Middle frontal gyrus (tissue), 1 donor: ENCODE data around the gene ZWINT.

Experiments used
- DNase-seq: peaks from one replicate; pipeline ENCODE4 v3.0.0-alpha.2; 2015; ENCODE audit warnings: low spot score; ENCODE audit errors: extremely low spot score

The ZWINT gene

GRCh38 chr10:56360967-56361612 lies at the start of gene ZWINT:
ZWINT (minus strand) TSS chr10:56361259; CDS start chr10:56361236, 23 bp downstream.
- DNase-seq, result peak; percentile 94

GRCh38 chr10:56383806-56384205 lies 22.7 kb upstream of the ZWINT start:
- no peak for DNase-seq

GRCh38 chr10:56370217-56371113 lies 9.4 kb upstream of the ZWINT start:
- no peak for DNase-seq

- DNase-seq, result no peak
Observed at GRCh38 chr10:56360583-56360966, 484 bp downstream of the ZWINT start.

- DNase-seq, result no peak
Observed at GRCh38 chr10:56359837-56360236, 1.2 kb downstream of the ZWINT start.

GRCh38 chr10:56357018-56357417 lies 4.0 kb downstream of the ZWINT start:
- no peak for DNase-seq

- no peak for DNase-seq
Observed at GRCh38 chr10:56351909-56352630, 9.0 kb downstream of the ZWINT start.

- DNase-seq, result no peak
Observed at GRCh38 chr10:56349611-56350010, 11.4 kb downstream of the ZWINT start.

GRCh38 chr10:56348101-56348500 lies 13.0 kb downstream of the ZWINT start:
- no peak for DNase-seq

- DNase-seq, result no peak
Observed at GRCh38 chr10:56346845-56347415, 14.1 kb downstream of the ZWINT start.

GRCh38 chr10:56341612-56342011 lies 19.4 kb downstream of the ZWINT start:
- no peak for DNase-seq

GRCh38 chr10:56329961-56330360 lies 31.1 kb downstream of the ZWINT start:
- no peak for DNase-seq

GRCh38 chr10:56327118-56327517 lies 33.9 kb downstream of the ZWINT start:
- no peak for DNase-seq

- no peak for DNase-seq
Observed at GRCh38 chr10:56319386-56319785, 41.7 kb downstream of the ZWINT start.

- DNase-seq, result no peak
Observed at GRCh38 chr10:56318816-56319215, 42.2 kb downstream of the ZWINT start.

- DNase-seq, result no peak
Observed at GRCh38 chr10:56317603-56318002, 43.5 kb downstream of the ZWINT start.

GRCh38 chr10:56316603-56317002 lies 44.5 kb downstream of the ZWINT start:
- DNase-seq, result no peak
